Measurements from ENCODE around the gene PLTP. TPM values are rescaled to one million over a fixed set of nuclear protein-coding genes. Genes with fewer than 3 reads are reported as not detected.
A peak's percentile ranks its signal among the peaks of the same experiment; 100 is the strongest.

Gene PLTP
- total RNA-seq, 1 experiment from 2014 or later: 7.2 TPM

GRCh38 chr20:45921337-45922189 is 9.6 kb upstream of the PLTP start:
- no peak for DNase-seq (ENCODE audit: low read depth)

- DNase-seq (ENCODE audit: low read depth): peak; percentile 18
These were observed 8.7 kb upstream of the PLTP start for GRCh38 chr20:45920462-45921336.

- DNase-seq (ENCODE audit: low read depth): peak; percentile 65
These were observed 7.8 kb upstream of the PLTP start for GRCh38 chr20:45919542-45920399.

GRCh38 chr20:45918779-45919537 is 7.0 kb upstream of the PLTP start:
- DNase-seq (ENCODE audit: low read depth): no peak

GRCh38 chr20:45918182-45918737 is 6.3 kb upstream of the PLTP start:
- peak; percentile 81 for DNase-seq (ENCODE audit: low read depth)

- DNase-seq (ENCODE audit: low read depth): peak; percentile 75
These were observed 5.8 kb upstream of the PLTP start for GRCh38 chr20:45917790-45918141.

GRCh38 chr20:45913116-45913515 is 1.2 kb upstream of the PLTP start:
- DNase-seq (ENCODE audit: low read depth): no peak

- DNase-seq (ENCODE audit: low read depth): no peak
These were observed 358 bp upstream of the PLTP start for GRCh38 chr20:45912344-45912682.

GRCh38 chr20:45910670-45911485 is 1.1 kb downstream of the PLTP start:
- peak; percentile 91 for DNase-seq (ENCODE audit: low read depth)

GRCh38 chr20:45909817-45910669 is 1.9 kb downstream of the PLTP start:
- no peak for DNase-seq (ENCODE audit: low read depth)

- DNase-seq (ENCODE audit: low read depth): no peak
These were observed 2.6 kb downstream of the PLTP start for GRCh38 chr20:45909336-45909808.

- no peak for DNase-seq (ENCODE audit: low read depth)
These were observed 3.9 kb downstream of the PLTP start for GRCh38 chr20:45908084-45908483.

GRCh38 chr20:45907219-45907948 is 4.6 kb downstream of the PLTP start:
- no peak for DNase-seq (ENCODE audit: low read depth)

- peak; percentile 34 for DNase-seq (ENCODE audit: low read depth)
These were observed 6.4 kb downstream of the PLTP start for GRCh38 chr20:45905505-45906079.

GRCh38 chr20:45904583-45905504 is 7.1 kb downstream of the PLTP start:
- DNase-seq (ENCODE audit: low read depth): no peak

GRCh38 chr20:45902199-45902701 is 9.7 kb downstream of the PLTP start:
- no peak for DNase-seq (ENCODE audit: low read depth)

All from LHCN-M2 (cell line).